ENCODE results near the gene PARP15.
"Not testable (repeated sequence)": the region's sequence is repeated elsewhere in the genome, so short reads cannot be mapped to it uniquely, and the experiment has no call there.

PARP15 gene

DNA sequence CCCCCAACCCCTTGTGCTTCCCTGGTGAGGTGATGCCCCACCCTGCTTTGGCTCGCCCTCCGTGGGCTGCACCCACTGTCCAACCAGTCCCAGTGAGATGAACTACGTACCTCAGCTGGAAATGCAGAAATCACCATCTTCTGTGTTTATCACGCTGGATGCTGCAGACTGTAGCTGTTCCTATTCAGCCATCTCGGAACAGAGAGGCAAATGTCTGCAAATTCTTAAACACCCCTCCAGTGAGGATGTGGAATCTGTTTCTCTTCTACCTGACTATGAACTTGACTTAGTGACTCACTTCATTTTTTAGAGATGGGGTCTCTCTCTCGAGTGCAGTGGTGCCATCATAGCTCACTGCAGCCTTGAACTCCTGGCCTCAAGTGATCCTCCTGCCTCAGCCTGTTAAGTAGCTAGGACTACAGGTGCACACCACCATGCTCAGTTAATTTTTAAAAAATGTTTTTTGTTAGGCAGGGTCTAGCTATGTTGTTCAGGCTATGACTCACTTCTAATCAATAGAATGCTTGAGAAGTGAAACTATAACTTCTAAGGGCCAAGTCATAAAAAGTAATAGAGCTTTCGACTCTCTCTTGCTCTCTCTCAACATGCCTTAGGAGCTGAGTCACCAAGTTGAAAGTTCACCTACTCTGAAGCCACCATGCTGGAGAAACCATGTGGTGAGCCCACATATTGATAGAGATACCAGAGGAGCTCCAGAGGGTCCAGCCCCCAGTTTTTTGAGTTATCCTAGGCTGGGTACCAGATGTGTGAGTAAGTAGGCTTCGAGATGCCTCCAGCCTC is 91.7 kb downstream of the PARP15 start:
- no peak for DNase-seq (ENCODE audit: low read depth in 2 of 2)

DNA sequence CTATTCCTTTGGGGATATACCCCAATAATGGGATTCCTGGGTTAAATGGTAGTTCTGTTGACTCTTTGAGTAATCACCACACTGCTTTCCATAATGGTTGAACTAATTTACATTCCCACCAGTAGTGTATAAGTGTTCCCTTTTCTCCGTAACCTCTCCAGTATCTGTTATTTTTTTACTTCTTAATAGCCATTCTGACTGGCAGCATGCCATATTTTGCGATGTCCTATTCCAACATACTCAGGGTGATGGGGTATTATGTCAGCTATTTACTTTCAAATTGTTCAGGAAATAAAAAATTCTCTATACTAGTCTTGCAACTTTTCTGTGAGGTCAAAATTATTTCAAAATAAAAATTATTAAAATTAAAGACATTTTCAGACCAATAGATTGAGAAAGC is 94.1 kb downstream of the PARP15 start:
- no peak for DNase-seq (ENCODE audit: low read depth in 2 of 2)

DNA sequence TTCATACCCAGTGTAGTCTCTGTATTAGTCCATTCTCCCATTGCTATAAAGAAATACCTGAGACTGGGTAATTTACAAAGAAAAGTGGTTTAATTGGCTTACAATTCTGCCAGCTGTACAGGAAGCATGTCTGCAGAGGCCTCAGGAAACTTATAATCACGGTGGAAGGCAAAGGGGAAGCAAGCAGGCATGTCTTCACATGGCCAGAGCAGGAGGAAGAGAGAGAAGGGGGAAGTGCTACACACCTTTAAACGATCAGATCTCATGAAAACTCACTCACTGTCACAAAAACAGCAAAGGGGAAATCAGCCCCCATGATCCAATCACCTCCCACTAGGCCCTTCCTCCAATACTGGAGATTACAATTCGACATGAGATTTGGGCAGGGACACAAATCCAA is 96.9 kb downstream of the PARP15 start:
- no peak for DNase-seq (ENCODE audit: low read depth in 2 of 2)

DNA sequence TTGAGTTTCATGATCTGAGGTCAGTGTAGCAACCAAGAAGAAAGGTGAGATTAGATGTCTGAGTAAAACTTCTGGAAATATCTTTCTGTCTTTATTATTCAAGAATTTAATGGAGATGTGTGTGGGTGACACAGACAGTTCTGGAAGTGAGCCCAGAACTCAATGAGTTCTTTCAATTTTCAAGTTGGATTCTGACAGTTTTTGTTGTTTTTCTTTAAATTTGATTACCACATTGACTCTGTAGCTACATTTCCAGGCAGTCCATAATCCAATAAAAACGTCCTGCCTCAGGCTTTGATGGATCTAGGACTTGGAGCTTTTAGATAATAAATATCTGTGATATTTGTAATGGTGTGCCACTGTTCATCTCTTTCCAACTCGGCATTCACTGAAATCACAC is 99.3 kb downstream of the PARP15 start:
- no peak for DNase-seq (ENCODE audit: low read depth in 2 of 2)

DNA sequence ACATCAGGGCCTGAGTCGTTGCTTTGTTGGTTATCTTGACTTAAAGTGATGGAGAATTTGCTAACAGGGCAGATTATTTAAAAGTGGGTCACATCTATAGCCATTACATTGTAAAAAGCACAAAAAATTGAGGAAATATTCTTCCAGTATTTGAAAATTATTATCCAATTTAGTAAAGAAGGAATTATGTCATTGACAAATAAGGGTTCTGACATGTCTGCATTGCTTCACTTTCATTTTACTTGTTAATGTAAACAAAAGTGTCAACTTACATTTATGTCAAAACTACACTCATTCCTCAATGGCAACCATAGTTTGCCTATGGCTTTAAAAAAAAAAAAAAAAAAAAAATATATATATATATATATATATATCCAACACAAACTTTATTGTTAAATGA is 99.8 kb downstream of the PARP15 start:
- DNase-seq (ENCODE audit: low read depth in 2 of 2) = no peak

DNA sequence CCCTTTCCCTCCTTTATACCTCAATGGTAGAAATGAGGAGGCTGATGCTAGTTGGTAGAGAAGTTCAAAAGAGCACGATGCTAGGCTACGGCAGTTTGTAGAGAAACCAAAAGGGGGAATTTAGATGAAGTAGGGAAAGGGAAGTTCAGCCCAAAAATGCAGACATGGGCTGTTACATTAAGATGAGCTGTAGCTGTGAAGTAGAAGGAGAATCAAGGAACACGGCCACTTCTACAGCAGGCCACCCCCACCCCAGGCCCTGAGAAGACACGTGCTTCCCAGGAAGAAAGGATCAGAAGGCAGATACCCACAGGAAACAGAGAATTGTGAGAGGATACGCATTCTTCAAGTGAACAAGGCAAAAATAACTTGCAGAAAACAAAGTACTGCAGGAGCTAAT is 101.1 kb downstream of the PARP15 start:
- DNase-seq (ENCODE audit: low read depth in 2 of 2) = no peak

DNA sequence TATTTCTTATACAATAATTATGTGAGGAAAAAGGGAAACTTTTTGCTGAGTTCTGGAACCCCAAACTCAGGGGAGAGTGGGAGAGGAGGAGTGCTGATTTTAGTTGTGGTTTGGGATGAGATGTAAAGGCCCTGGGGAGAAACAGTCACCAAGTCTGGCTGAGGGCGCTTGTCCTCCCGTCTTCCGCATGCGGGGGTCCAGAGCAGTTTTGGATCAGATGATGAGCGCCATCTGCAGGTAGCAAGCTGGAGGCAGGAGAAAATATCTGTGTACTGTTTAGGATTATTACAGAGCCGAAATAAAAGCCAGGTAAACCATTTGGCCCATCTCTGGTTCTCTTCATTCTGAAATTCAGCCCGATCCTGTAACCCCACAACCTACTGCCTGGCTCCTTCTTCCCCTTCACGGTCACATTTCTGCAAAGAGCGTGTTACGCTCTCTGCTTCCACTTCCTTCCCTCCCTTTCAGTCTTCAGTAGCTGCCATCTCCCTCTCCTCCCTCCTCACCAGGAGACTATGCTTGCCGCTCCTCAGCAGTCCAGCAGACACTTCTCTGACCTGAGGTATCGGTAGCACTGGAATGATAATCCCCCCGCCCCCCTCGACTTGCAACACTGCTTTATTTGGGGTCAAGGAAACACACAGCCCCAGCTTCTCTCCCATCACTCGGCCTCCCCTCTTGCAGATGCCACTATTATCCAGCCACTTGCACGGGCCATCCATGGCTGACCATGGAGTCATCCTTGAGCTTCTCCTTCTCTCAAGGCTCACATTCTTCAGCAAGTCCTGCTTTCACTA is 101.8 kb downstream of the PARP15 start:
- peak; percentile 54 to 69 for DNase-seq (ENCODE audit: low read depth in 2 of 2)

DNA sequence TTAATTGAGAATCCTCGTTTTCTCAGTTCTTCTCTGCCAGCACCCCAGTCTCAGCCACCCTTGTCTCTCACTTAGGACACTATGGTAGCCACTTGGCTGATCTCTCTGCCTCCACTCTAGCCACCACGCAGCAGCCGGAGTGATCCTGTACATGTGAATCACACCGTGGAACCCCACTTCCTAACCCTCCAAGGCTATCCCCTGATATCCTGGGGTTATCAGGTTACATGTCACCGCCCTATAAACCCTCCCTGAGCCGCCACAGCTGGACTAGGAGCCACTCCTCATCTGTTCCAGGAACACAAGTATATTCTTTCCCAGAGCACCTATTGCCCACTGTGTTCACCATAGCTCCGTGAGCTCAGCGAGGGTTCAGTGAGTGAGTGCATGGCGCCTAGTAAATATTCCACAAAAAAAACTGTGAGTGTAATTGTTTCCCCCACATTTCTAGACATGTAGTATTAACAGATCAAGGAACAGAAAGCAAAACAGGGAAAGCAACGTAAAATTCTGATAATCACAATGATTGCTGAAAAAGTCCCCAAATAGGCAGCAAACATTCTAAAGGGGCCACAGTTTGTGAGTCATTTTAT is 102.5 kb downstream of the PARP15 start:
- no peak for DNase-seq (ENCODE audit: low read depth in 2 of 2)

DNA sequence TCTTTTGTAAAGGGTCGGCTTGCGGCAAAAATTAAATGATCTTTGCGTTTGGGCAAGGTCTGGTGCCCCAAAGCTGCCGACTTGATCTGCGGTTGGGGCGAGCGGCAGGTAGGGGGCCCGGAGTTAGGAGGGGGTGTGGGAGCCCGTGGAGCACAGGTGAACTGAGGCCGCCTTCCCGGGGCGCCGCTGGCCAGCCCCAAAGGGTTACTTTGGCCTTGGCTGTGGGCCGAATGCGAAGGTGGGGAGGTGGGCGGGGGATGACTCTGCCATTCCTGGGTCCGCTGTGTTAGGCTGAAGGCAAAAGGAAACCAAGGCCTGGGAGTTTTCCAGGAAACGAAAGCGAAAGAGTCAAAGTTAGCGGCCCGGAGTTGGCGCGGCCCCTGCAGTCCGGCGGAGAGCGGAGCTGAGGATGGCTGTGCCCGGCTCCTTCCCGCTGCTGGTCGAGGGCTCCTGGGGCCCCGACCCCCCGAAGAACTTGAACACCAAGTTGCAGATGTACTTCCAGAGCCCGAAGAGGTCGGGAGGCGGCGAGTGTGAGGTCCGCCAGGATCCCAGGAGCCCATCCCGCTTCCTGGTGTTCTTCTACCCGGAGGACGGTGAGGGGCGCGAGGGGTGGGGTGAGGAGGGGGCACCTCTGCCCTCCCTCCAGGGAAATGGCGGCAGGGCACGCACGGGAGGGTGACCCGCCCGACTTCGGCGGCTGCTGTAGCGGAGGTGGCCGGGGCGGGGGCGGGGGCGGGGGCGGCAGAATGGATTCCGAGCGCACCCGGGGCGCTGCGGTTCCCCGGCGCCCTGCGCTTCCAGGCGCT is 103.2 kb downstream of the PARP15 start, which contains the start of gene PARP14:
Gene PARP14, plus strand, starts transcription at position 365 of the 809 bp plus-strand sequence. Its CDS starts 45 bp downstream, at position 410.
- DNase-seq (ENCODE audit: low read depth in 2 of 2) = peak; percentile 22 to 40

DNA sequence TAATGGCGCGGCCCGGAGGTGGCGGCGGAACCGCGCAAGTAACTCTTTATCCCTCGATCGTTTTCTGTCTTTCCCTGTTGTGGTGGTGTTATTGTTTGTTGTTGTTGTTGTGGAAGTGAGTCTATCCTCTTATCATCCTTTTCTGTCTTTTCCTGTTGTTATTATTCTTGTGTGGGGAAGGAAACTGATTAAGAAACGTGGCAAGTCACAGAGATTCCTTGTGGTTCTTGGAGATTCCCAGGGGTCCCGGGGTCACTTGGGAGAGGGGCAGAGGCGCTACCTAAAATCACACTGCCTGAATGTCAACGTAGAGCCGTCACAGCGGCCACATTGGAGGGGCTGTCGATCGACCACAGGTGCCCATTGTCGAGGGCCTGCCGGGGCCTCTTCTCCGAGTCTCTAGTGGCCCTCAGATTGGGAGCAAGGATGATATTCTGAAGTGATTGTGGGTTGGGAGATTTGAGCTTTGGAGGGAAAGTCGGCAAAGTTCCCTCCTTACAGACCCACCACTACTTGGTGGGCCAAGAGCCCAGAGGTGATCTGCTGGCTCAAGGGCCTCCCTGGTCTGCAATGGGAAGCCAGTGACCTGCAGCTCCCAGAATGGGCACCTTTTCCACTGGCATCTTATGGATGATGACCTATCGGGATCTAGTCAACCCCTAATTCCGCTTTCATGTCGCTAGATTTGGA is 104.0 kb downstream of the PARP15 start:
- no peak for DNase-seq (ENCODE audit: low read depth in 2 of 2)

DNA sequence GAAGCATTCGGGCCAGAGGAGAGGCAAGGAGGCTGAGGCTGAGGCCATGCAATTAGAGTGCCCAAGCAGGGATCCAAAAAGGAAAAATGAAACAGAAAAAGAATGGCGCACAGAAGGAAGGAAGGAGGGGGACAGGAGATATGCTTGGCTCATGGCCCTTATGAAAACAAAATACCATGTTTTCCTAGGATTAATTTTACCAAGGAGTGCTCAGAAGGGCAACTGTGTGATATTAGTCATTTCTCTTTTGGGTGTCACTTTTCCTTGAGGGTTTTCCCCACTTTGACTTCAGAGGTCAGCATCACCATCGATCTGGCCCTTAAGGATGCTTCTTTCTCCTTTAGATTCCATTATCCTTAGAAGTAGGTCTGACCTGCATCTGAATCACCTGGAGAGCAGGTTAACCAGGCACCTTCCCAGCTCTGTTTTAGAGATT is 104.5 kb downstream of the PARP15 start:
- DNase-seq (ENCODE audit: low read depth in 2 of 2) = no peak

DNA sequence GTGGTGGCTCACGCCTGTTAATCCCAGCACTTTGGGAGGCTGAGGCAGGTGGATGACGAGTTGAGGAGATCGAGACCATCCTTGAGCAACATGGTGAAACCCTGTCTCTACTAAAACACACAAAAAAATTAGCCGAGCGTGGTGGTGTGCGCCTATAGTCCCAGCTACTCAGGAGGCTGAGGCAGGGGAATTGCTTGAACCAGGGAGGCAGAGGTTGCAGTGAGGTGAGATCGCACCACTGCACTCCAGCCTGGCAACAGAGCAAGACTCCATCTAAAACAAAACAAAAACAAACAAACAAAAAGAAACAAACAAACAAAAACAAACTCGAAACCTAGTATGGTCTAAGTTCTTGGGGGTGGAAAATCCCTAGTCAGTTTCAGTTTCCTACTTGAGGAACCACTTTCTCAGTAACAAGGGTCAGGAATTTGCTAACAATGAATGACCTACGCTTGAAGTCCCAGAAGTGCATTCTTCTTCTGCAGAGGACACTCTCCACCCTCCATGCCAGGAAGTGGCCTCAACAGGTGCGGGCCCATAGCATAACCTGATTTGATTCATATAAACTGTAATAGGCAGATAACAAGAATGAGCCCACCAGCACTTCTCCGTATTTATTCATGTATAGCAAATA is 105.4 kb downstream of the PARP15 start:
- not testable (repeated sequence) for DNase-seq (ENCODE audit: low read depth in 2 of 2)

DNA sequence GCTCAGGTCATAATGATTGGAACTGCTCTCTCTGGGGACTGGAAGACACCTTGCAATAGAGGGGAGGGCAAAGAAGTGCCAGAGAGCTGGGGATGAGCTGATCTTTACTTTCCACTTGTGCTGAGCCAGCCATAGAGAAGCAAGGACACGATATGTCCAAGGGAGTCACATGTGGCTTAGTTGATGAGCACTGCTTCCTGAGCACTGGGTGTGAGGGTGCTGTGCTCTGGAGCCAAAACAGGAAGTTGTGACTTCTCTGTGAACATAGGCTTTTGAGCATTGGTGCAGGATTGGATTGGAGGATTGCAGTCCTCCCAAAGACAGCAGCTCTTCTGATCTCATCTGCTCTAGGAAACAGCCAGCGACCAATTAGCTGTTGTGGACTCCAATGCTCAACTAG is 109.8 kb downstream of the PARP15 start:
- DNase-seq (ENCODE audit: low read depth in 2 of 2) = no peak

All from stimulated activated CD8-positive, alpha-beta memory T cell treated with anti-CD3 and anti-CD28 coated beads, Interleukin-2, amount 100 ng/mL, for 1 hour (primary cell).